ENCODE measurements around the gene CACNA1A.

- TF ChIP-seq, protein P1, sequence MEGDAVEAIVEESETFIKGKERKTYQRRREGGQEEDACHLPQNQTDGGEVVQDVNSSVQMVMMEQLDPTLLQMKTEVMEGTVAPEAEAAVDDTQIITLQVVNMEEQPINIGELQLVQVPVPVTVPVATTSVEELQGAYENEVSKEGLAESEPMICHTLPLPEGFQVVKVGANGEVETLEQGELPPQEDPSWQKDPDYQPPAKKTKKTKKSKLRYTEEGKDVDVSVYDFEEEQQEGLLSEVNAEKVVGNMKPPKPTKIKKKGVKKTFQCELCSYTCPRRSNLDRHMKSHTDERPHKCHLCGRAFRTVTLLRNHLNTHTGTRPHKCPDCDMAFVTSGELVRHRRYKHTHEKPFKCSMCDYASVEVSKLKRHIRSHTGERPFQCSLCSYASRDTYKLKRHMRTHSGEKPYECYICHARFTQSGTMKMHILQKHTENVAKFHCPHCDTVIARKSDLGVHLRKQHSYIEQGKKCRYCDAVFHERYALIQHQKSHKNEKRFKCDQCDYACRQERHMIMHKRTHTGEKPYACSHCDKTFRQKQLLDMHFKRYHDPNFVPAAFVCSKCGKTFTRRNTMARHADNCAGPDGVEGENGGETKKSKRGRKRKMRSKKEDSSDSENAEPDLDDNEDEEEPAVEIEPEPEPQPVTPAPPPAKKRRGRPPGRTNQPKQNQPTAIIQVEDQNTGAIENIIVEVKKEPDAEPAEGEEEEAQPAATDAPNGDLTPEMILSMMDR (IDR thresholded peaks at IDR 0.05): no peak
- no peak for TF ChIP-seq POLR2A (IDR thresholded peaks at IDR 0.05)
Observed at GRCh38 chr19:13548131-13548530, 41.9 kb upstream of the CACNA1A start.
